PC-3 (cell line): ENCODE data around the gene ONECUT1.

Experiments
- EZH2 ChIP-seq: fragments of 300-600 bp; sonication (generic); IDR thresholded peaks from one replicate; pipeline ENCODE4 v1.6.1; 2017; ENCODE audit warnings: antibody characterized with exemption, mild to moderate bottlenecking, low read length; ENCODE audit not compliant: unreplicated experiment
- EZH2phosphoT487 ChIP-seq: fragments of 300-600 bp; sonication (generic); IDR thresholded peaks from 2 replicates; pipeline ENCODE4 v1.6.1; 2018; ENCODE audit warnings: mild to moderate bottlenecking, antibody characterized with exemption, low read length, borderline replicate concordance
- TF ChIP-seq, protein P1 (sequence below): fragments of 300-600 bp; sonication (generic); conservative IDR thresholded peaks from 2 replicates; pipeline ENCODE4 v1.5.1; 2017; ENCODE audit warnings: antibody characterized with exemption, low read depth, mild to moderate bottlenecking, low read length

GRCh38 chr15:52751522-52751921 is 38.6 kb downstream of the ONECUT1 start:
- TF ChIP-seq, protein P1, sequence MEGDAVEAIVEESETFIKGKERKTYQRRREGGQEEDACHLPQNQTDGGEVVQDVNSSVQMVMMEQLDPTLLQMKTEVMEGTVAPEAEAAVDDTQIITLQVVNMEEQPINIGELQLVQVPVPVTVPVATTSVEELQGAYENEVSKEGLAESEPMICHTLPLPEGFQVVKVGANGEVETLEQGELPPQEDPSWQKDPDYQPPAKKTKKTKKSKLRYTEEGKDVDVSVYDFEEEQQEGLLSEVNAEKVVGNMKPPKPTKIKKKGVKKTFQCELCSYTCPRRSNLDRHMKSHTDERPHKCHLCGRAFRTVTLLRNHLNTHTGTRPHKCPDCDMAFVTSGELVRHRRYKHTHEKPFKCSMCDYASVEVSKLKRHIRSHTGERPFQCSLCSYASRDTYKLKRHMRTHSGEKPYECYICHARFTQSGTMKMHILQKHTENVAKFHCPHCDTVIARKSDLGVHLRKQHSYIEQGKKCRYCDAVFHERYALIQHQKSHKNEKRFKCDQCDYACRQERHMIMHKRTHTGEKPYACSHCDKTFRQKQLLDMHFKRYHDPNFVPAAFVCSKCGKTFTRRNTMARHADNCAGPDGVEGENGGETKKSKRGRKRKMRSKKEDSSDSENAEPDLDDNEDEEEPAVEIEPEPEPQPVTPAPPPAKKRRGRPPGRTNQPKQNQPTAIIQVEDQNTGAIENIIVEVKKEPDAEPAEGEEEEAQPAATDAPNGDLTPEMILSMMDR = no peak
- TF ChIP-seq EZH2 (no peak), EZH2phosphoT487 (no peak)
